OCI-LY7 (cell line): ENCODE data around the gene CDK17. TPM values are rescaled to one million over a fixed set of nuclear protein-coding genes. Genes with fewer than 3 reads are reported as not detected.

Experiments
- BruUV-seq: library from RNA; stranded (reverse); fragments of 400-500 nt; replicated peaks from 2 replicates; lab custom pipeline; 2021; lab: Mats Ljungman, UMichigan
- CTCF ChIA-PET: fragments of 300-600 bp; sonication (Branson Sonifier 250); formaldehyde crosslinking; loops from one replicate; lab custom pipeline; 2022; ENCODE audit warnings: antibody characterized with exemption; ENCODE audit not compliant: unreplicated experiment; lab: Charles Lee
- POLR2A ChIA-PET: fragments of 300-600 bp; sonication (Branson Sonifier 250); formaldehyde crosslinking; loops from one replicate; lab custom pipeline; 2022; ENCODE audit warnings: antibody characterized with exemption; lab: Charles Lee
- DNase-seq: peaks from one replicate; pipeline ENCODE4 v3.0.0-alpha.2; 2015; ENCODE audit warnings: low spot score
- H2AFZ ChIP-seq: fragments of 200-600 bp; sonication (generic), shearing (Covaris generic); 2 replicates; pipeline ENCODE4 v1.6.1; 2014; ENCODE audit warnings: mild to moderate bottlenecking, antibody characterized with exemption, low read length, moderate library complexity
- H3K27ac ChIP-seq: fragments of 200-600 bp; sonication (generic); 2 replicates; pipeline ENCODE4 v1.5.1; 2014; ENCODE audit warnings: mixed run types, low read depth, mild to moderate bottlenecking, moderate library complexity, low read length, inconsistent platforms; ENCODE audit not compliant: poor library complexity, severe bottlenecking
- H3K36me3 ChIP-seq: fragments of 200-600 bp; sonication (generic); 2 replicates; pipeline ENCODE4 v1.6.1; 2014; ENCODE audit warnings: mild to moderate bottlenecking, antibody characterized with exemption, low read length, moderate library complexity, mixed read lengths; ENCODE audit not compliant: insufficient read depth
- H3K4me1 ChIP-seq: fragments of 200-600 bp; sonication (generic); 2 replicates; pipeline ENCODE4 v1.5.1; 2014; ENCODE audit warnings: mild to moderate bottlenecking, low read length; ENCODE audit not compliant: insufficient read depth, poor library complexity, severe bottlenecking
- H3K4me2 ChIP-seq: fragments of 200-600 bp; sonication (generic); 2 replicates; pipeline ENCODE4 v1.6.1; 2014; ENCODE audit warnings: mild to moderate bottlenecking, low read length
- H3K4me3 ChIP-seq: fragments of 200-600 bp; sonication (generic); 2 replicates; pipeline ENCODE4 v1.5.1; 2014; ENCODE audit warnings: mild to moderate bottlenecking, low read depth, low read length; ENCODE audit not compliant: poor library complexity, severe bottlenecking
- H3K79me2 ChIP-seq: fragments of 200-600 bp; sonication (generic); 2 replicates; pipeline ENCODE4 v1.6.1; 2016; ENCODE audit warnings: low read depth, mild to moderate bottlenecking, low read length, moderate library complexity, mixed read lengths; ENCODE audit not compliant: insufficient read depth
- H3K9me2 ChIP-seq: fragments of 200-600 bp; sonication (generic); 2 replicates; pipeline ENCODE4 v1.6.1; 2016; ENCODE audit warnings: mild to moderate bottlenecking, low read length, mixed read lengths; ENCODE audit not compliant: insufficient read depth
- H3K9me3 ChIP-seq: fragments of 200-600 bp; sonication (generic); 2 replicates; pipeline ENCODE4 v1.6.1; 2014; ENCODE audit warnings: mild to moderate bottlenecking, mixed run types, low read length, mixed read lengths
- H4K20me1 ChIP-seq: fragments of 200-600 bp; sonication (generic); 2 replicates; pipeline ENCODE4 v1.6.1; 2014; ENCODE audit warnings: mild to moderate bottlenecking, antibody characterized with exemption, low read length, moderate library complexity, mixed read lengths; ENCODE audit not compliant: insufficient read depth
- CTCF ChIP-seq: fragments of 200-600 bp; sonication (generic); conservative IDR thresholded peaks from 2 replicates; pipeline ENCODE4 v1.5.1; 2014; ENCODE audit warnings: mild to moderate bottlenecking, antibody characterized with exemption, low read length, moderate library complexity, mixed read lengths
- EZH2phosphoT487 ChIP-seq: fragments of 200-600 bp; sonication (generic); IDR thresholded peaks from 2 replicates; pipeline ENCODE4 v1.6.1; 2018; ENCODE audit warnings: low read depth, borderline replicate concordance, mild to moderate bottlenecking, mixed run types, antibody characterized with exemption, low read length, moderate library complexity, mixed read lengths
- intact Hi-C: fragments of 100-400 bp; cut with micrococcal nuclease; formaldehyde crosslinking; loops from one replicate; pipeline ENCODE4 v1.10.0; 2022; ENCODE audit not compliant: unreplicated experiment
- total RNA-seq, 2 experiments: library from RNA; depleted of rRNA in 1 of 2; stranded (reverse); fragments of >200 nt in 1 of 2; shearing (Covaris generic) in 1 of 2; gene quantifications; 2 replicates each; pipeline ENCODE4 v1.2.3, GENCODE V29; 2014 to 2022

The CDK17 gene
- total RNA-seq, 2 experiments from 2014 or later = 34.5 to 43.4 TPM

- intact Hi-C loops = loop anchor here (5.0 to 10.0 kb wide), 2 partner anchors 367 to 460 kb away; partner anchors contain the start of genes AMDHD1, CCDC38 and LTA4H
- peak overlapping the region; percentile 100 for H3K4me2 ChIP-seq
- TF ChIP-seq EZH2phosphoT487 (no peak), CTCF (no peak)
- H2AFZ ChIP-seq = peak overlapping the region; percentile 100
- ChIA-PET POLR2A (interaction anchor here (0.7 to 1.6 kb wide), 6 partner anchors 27 to 907 kb away, joined by 3 to 7 read pairs (median 4); no protein-coding TSS in a partner anchor), CTCF (no interaction called here)
- peaks cover 23% of the 10 kb centered on the region for H3K79me2 ChIP-seq
- H3K9me3 ChIP-seq = no peaks in the 10 kb centered on the region
- H3K4me3 ChIP-seq = peak overlapping the region; percentile 94
- BruUV-seq = no TSS peak
- DNase-seq = peak; percentile 35
- H3K36me3 ChIP-seq = no peaks in the 10 kb centered on the region
- H3K4me1 ChIP-seq = peaks cover 65% of the 10 kb centered on the region
- H3K9me2 ChIP-seq = no peaks in the 10 kb centered on the region
- H4K20me1 ChIP-seq = peaks cover 18% of the 10 kb centered on the region
- H3K27ac ChIP-seq = peak overlapping the region; percentile 96
These were observed 1.8 kb upstream of the CDK17 start for GRCh38 chr12:96402061-96402460.

- Histone ChIP-seq H3K36me3 (no peaks in the 10 kb centered on the region), H3K4me2 (peak overlapping the region; percentile 100), H3K79me2 (peaks cover 31% of the 10 kb centered on the region), H3K4me1 (peaks cover 65% of the 10 kb centered on the region), H3K9me3 (no peaks in the 10 kb centered on the region), H3K4me3 (peak overlapping the region; percentile 94), H3K27ac (peak overlapping the region; percentile 96), H3K9me2 (no peaks in the 10 kb centered on the region), H4K20me1 (peaks cover 23% of the 10 kb centered on the region), H2AFZ (peak overlapping the region; percentile 100)
- BruUV-seq = TSS peak; percentile 91
- peak; percentile 82 for DNase-seq
- ChIA-PET POLR2A (interaction anchor here (0.7 to 1.6 kb wide), 8 partner anchors 26 to 907 kb away, joined by 3 to 7 read pairs (median 4); no protein-coding TSS in a partner anchor), CTCF (no interaction called here)
- intact Hi-C loops = loop anchor here (1.0 to 10.0 kb wide), 5 partner anchors 116 to 459 kb away; partner anchors contain the start of genes AMDHD1, CCDC38 and LTA4H
- TF ChIP-seq EZH2phosphoT487 (no peak), CTCF (peak; percentile 83)
These were observed 1.0 kb upstream of the CDK17 start for GRCh38 chr12:96401076-96401871.
